ENCODE data around the gene TMEM198. TPM values are rescaled to one million over a fixed set of nuclear protein-coding genes. Genes with fewer than 3 reads are reported as not detected.

The TMEM198 gene
- total and polyA plus RNA-seq, 9 of the 15 experiments (the other 6 are each of a cell fraction or from before 2014, with no cell fraction given): 0.03 to 3.8 (median 1.0) TPM

GRCh38 chr2:219497495-219498279, 46.1 kb upstream of the TMEM198 start:
- intact Hi-C loops (cut with micrococcal nuclease): loop anchor here (1.0 kb wide), 3 partner anchors 13 to 29 kb away; no protein-coding TSS in a partner anchor
- H3K27me3 ChIP-seq (ENCODE audit: control insufficient read depth in 2 of 2, insufficient read depth in 2 of 2, low read length in 2 of 2): no peaks in the 10 kb centered on the region
- TF ChIP-seq KDM1A (IDR thresholded peaks at IDR 0.05) (peak in 1 of 2 experiments; percentile 47; a peak in 1 of 4 replicates), FIP1L1 (IDR thresholded peaks at IDR 0.05; ENCODE audit: low read depth, low read length, poor library complexity, severe bottlenecking) (peak; percentile 55), ZNF76 (CRISPR knock-in tag; IDR thresholded peaks at IDR 0.05; ENCODE audit: borderline replicate concordance) (no peak), POLR2AphosphoS5 (IDR thresholded peaks at IDR 0.05; ENCODE audit: control insufficient read depth, insufficient read depth, low read depth, low read length) (peak; percentile 19; the same call in 1 of the 2 replicates), ETS1 (conservative IDR thresholded peaks at IDR 0.05; ENCODE audit: control insufficient read depth, low read depth, low read length) (peak; percentile 16; the same call in 1 of the 2 replicates), HNRNPLL (IDR thresholded peaks at IDR 0.05; ENCODE audit: low read depth, low read length, poor library complexity, severe bottlenecking) (peak; percentile 93), BRF2 (IDR thresholded peaks at IDR 0.05; ENCODE audit: borderline replicate concordance, insufficient read depth, insufficient read length) (no peak), NKRF (IDR thresholded peaks at IDR 0.05; ENCODE audit: borderline replicate concordance) (peak; percentile 55; the same call in 1 of the 2 replicates), XRCC5 (IDR thresholded peaks at IDR 0.05; ENCODE audit: low read depth, low read length) (no peak), HSF4 (CRISPR knock-in tag; IDR thresholded peaks at IDR 0.05; ENCODE audit: borderline replicate concordance) (no peak), E2F6 (IDR thresholded peaks at IDR 0.05; ENCODE audit: borderline replicate concordance in 1 of 2, extremely low read depth in 1 of 2, insufficient read depth in 1 of 2, insufficient read length in 1 of 2, low read depth in 1 of 2, low read length in 1 of 2, poor library complexity in 1 of 2, severe bottlenecking in 1 of 2) (peak; percentile 70 to 72), CREB1 (IDR thresholded peaks at IDR 0.05) (no peak), CREB1 (CRISPR knock-in tag; IDR thresholded peaks at IDR 0.05) (0 out of 2 replicates have a peak, but pooled peaks have one; percentile 51)

More at GRCh38 chr2:219497495-219498279, 46.1 kb upstream of the TMEM198 start:
- in situ Hi-C loops (cut with MboI): no loop called here
- peak overlapping the region; percentile 95 for H3K27ac ChIP-seq (ENCODE audit: extremely low read depth, low read depth, low read length)
- peak overlapping the region; percentile 64 for H3K4me3 ChIP-seq
- H3K9me3 ChIP-seq (replicated peaks; ENCODE audit: control insufficient read depth, insufficient read depth, low read depth, low read length): no peaks in the 10 kb centered on the region
- WGBS (ENCODE audit: insufficient coverage, low coverage, missing lambda C conversion rate): 9% methylated on average over 30 of the region's 59 CpGs
- H4K20me1 ChIP-seq (replicated peaks; ENCODE audit: control insufficient read depth, insufficient read depth, low read length): no peaks in the 10 kb centered on the region
- POLR2A ChIA-PET: interaction anchor here (1.2 to 4.9 kb wide), 4 partner anchors 11 to 22 kb away, joined by 4 to 37 read pairs (median 11); no protein-coding TSS in a partner anchor
- CTCF ChIA-PET (ENCODE audit: low intra/inter-chr PET ratio): no interaction called here
- peak; percentile 87 to 89 (median 88) for DNase-seq (ENCODE audit: extremely low read depth in 1 of 4, low spot score in 3 of 4)
- no peaks in the 10 kb centered on the region for H3K9me1 ChIP-seq (ENCODE audit: control insufficient read depth, insufficient read depth, low read length)
- peaks cover 50% of the 10 kb centered on the region for H3K79me2 ChIP-seq (ENCODE audit: control insufficient read depth, insufficient read depth, low read length)
- H3K36me3 ChIP-seq (ENCODE audit: control insufficient read depth, insufficient read depth, low read length): peaks cover 5% of the 10 kb centered on the region; the same call in 1 of the 3 replicates
- BruUV-seq (replicated peaks): no TSS peak
- peak; percentile 83 for FAIRE-seq
- peak overlapping the region; percentile 96 for H3K4me2 ChIP-seq (ENCODE audit: insufficient read depth, low read length)
- H3K4me1 ChIP-seq (replicated peaks in 1 of 2; ENCODE audit: control insufficient read depth in 2 of 2, insufficient read depth in 2 of 2, low read length in 2 of 2): peaks cover 45 to 65% of the 10 kb centered on the region in 2 experiments
- H2AFZ ChIP-seq (ENCODE audit: low read depth, low read length): peak overlapping the region; percentile 85
- ATAC-seq: peak; percentile 83
- H3K9ac ChIP-seq (ENCODE audit: insufficient read depth in 1 of 2, low read depth in 2 of 2, low read length in 2 of 2): peak overlapping the region; percentile 88 to 97

All from K562 (cell line).